ENCODE measurements around the gene LIMCH1. TPM values are rescaled to one million over a fixed set of nuclear protein-coding genes. Genes with fewer than 3 reads are reported as not detected.

The LIMCH1 gene
- total RNA-seq, 1 donor from 2014 or later = 6.8 TPM

DNA sequence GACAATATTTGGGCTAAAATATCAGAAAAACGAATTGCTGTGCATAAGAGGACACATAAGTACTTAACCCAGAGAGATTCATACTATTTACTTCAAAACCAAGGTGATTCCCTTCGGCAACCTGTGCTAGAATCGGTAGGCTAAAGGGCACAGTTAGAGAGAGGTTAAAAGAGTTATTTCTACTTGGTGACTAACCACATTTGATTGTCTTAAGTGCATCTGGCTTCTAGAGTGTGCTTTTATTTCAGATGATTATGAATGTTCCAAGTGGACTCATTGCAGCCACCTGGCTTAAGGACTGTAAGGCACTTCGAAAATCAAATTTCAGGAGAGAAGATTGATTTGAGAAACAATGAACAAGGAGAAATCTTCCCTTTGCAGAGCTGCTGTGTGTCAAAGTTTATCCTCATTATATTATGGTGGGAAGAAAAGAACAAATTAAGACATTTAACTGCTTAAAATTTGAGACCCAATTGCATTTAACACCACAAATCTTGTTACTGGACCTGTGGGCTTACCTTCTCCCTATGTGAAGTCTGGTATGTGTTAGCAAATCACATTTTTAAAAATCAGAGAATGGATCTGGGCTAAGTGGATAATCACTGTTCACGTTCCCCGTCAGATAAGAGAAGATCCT is 176.5 kb downstream of the LIMCH1 start:
- Histone ChIP-seq H3K27me3 (ENCODE audit: control insufficient read depth, insufficient read depth, low read length) (no peaks in the 10 kb centered on the region), H3K36me3 (ENCODE audit: control insufficient read depth, insufficient read depth, low read length) (no peaks in the 10 kb centered on the region), H3K4me3 (ENCODE audit: low read depth, low read length) (no peak overlapping the region)
- no peak for FAIRE-seq
- no peak for DNase-seq (ENCODE audit: low read depth)
- TF ChIP-seq, protein P1, sequence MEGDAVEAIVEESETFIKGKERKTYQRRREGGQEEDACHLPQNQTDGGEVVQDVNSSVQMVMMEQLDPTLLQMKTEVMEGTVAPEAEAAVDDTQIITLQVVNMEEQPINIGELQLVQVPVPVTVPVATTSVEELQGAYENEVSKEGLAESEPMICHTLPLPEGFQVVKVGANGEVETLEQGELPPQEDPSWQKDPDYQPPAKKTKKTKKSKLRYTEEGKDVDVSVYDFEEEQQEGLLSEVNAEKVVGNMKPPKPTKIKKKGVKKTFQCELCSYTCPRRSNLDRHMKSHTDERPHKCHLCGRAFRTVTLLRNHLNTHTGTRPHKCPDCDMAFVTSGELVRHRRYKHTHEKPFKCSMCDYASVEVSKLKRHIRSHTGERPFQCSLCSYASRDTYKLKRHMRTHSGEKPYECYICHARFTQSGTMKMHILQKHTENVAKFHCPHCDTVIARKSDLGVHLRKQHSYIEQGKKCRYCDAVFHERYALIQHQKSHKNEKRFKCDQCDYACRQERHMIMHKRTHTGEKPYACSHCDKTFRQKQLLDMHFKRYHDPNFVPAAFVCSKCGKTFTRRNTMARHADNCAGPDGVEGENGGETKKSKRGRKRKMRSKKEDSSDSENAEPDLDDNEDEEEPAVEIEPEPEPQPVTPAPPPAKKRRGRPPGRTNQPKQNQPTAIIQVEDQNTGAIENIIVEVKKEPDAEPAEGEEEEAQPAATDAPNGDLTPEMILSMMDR (IDR thresholded peaks at IDR 0.05; ENCODE audit: insufficient read depth, low read length, severe bottlenecking) = no peak

DNA sequence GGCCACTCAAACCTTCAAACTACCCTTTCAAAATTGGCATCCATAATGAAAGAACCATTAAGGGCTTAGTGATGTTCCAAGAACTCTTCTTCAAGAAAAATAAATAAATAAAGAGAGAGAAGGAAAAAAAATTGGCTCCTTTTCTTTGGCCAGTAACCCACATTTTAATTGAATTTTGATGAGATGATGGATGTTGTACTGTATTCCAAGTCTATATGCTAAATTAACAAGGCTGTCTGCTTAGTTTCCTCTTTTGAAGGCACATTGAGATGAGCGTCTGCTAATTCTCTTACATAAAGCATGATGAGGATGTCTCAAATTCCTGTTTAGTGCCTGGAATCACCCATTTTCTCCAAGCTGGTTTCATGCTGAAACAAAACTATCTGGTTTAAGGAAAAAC is 177.2 kb downstream of the LIMCH1 start:
- FAIRE-seq (no peak), DNase-seq (ENCODE audit: low read depth) (no peak)
- Histone ChIP-seq H3K4me3 (ENCODE audit: low read depth, low read length) (no peak overlapping the region), H3K36me3 (ENCODE audit: control insufficient read depth, insufficient read depth, low read length) (no peaks in the 10 kb centered on the region), H3K27me3 (ENCODE audit: control insufficient read depth, insufficient read depth, low read length) (no peaks in the 10 kb centered on the region)
- TF ChIP-seq, protein P1 (IDR thresholded peaks at IDR 0.05; ENCODE audit: insufficient read depth, low read length, severe bottlenecking) = no peak

DNA sequence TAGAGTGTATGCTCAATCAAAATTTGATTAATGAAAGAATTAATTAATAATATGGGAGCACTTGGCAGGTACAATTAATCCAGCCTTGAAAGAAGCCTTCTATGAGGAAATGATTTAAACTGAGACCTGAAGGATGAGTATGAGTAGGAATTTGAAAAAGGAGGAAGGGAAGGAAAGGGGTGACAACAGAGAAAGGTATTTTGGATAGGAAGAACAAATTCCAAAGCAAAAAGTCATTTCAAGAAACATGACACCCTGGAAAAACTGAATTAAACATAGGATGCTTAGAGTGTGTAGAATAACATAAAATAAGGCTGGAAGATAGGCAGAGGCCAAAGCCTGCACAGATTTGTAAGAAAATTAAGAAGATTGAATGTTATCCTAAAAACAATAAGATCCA is 180.9 kb downstream of the LIMCH1 start:
- DNase-seq (ENCODE audit: low read depth) (peak; percentile 81), FAIRE-seq (no peak)
- TF ChIP-seq, protein P1 (IDR thresholded peaks at IDR 0.05; ENCODE audit: insufficient read depth, low read length, severe bottlenecking) = no peak
- no peaks in the 10 kb centered on the region for H3K27me3 ChIP-seq (ENCODE audit: control insufficient read depth, insufficient read depth, low read length)
- no peak overlapping the region for H3K4me3 ChIP-seq (ENCODE audit: low read depth, low read length)
- no peaks in the 10 kb centered on the region for H3K36me3 ChIP-seq (ENCODE audit: control insufficient read depth, insufficient read depth, low read length)

DNA sequence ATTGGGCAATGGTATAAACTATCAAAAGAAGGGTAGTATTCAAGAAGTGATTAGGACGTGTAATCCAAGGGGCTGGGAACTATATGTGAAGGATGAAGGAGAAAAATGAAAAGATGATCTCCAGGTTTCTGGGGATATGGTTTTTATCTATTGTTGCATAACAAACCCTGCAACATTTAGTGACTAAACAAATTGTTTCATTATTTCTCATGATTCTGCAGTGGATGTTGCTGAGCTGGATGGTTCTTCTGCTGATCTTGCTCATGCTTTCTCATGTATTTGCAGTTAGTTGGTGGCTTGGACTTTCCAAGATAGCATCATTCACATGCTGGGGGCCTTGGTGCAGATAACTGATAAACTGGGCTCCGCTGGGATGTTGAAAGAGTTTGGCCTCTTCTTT is 181.5 kb downstream of the LIMCH1 start:
- no peak overlapping the region for H3K4me3 ChIP-seq (ENCODE audit: low read depth, low read length)
- no peaks in the 10 kb centered on the region for H3K36me3 ChIP-seq (ENCODE audit: control insufficient read depth, insufficient read depth, low read length)
- DNase-seq (ENCODE audit: low read depth) = peak; percentile 70
- no peaks in the 10 kb centered on the region for H3K27me3 ChIP-seq (ENCODE audit: control insufficient read depth, insufficient read depth, low read length)
- FAIRE-seq = no peak
- TF ChIP-seq, protein P1 (IDR thresholded peaks at IDR 0.05; ENCODE audit: insufficient read depth, low read length, severe bottlenecking) = no peak

DNA sequence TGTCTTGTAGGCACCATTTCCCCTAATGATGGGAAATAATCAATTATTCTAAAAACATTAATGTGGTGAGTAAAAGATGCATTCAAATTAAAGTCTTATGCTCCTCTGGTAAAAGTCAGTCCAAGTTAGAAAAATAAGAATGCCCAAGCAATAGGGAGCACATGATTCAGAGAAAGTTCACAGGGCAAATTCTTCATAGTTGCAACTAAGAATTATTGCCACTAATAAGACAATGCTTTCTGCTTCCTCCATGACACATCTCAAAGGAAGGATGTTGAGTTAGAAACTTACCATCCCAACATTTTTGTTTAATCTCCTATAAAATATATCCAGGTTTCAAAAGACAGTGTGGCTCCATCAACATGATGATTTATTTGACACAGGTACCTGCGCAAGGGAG is 184.2 kb downstream of the LIMCH1 start:
- no peak for FAIRE-seq
- Histone ChIP-seq H3K27me3 (ENCODE audit: control insufficient read depth, insufficient read depth, low read length) (no peaks in the 10 kb centered on the region), H3K4me3 (ENCODE audit: low read depth, low read length) (no peak overlapping the region), H3K36me3 (ENCODE audit: control insufficient read depth, insufficient read depth, low read length) (no peaks in the 10 kb centered on the region)
- no peak for DNase-seq (ENCODE audit: low read depth)
- TF ChIP-seq, protein P1 (IDR thresholded peaks at IDR 0.05; ENCODE audit: insufficient read depth, low read length, severe bottlenecking) = no peak

- TF ChIP-seq, protein P1 (IDR thresholded peaks at IDR 0.05; ENCODE audit: insufficient read depth, low read length, severe bottlenecking) = no peak
- Histone ChIP-seq H3K4me3 (ENCODE audit: low read depth, low read length) (no peak overlapping the region), H3K36me3 (ENCODE audit: control insufficient read depth, insufficient read depth, low read length) (no peaks in the 10 kb centered on the region), H3K27me3 (ENCODE audit: control insufficient read depth, insufficient read depth, low read length) (no peaks in the 10 kb centered on the region)
- no peak for FAIRE-seq
- no peak for DNase-seq (ENCODE audit: low read depth)
These were observed 185.3 kb downstream of the LIMCH1 start for GRCh38 chr4:41723286-41723685.

Data from bronchial epithelial cell (primary cell).